ENCODE data around the gene KIAA1671.

- TF ChIP-seq, protein P1, sequence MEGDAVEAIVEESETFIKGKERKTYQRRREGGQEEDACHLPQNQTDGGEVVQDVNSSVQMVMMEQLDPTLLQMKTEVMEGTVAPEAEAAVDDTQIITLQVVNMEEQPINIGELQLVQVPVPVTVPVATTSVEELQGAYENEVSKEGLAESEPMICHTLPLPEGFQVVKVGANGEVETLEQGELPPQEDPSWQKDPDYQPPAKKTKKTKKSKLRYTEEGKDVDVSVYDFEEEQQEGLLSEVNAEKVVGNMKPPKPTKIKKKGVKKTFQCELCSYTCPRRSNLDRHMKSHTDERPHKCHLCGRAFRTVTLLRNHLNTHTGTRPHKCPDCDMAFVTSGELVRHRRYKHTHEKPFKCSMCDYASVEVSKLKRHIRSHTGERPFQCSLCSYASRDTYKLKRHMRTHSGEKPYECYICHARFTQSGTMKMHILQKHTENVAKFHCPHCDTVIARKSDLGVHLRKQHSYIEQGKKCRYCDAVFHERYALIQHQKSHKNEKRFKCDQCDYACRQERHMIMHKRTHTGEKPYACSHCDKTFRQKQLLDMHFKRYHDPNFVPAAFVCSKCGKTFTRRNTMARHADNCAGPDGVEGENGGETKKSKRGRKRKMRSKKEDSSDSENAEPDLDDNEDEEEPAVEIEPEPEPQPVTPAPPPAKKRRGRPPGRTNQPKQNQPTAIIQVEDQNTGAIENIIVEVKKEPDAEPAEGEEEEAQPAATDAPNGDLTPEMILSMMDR (conservative IDR thresholded peaks at IDR 0.05; ENCODE audit: low read depth, low read length), result no peak
- TF ChIP-seq POLR2A (IDR thresholded peaks at IDR 0.05; ENCODE audit: low read depth, low read length) (no peak), USF2 (IDR thresholded peaks at IDR 0.05; ENCODE audit: low read depth, low read length) (no peak)
Measured at GRCh38 chr22:25122136-25122764, 169.7 kb downstream of the KIAA1671 start.
